Hepatocyte (in vitro differentiated cells): ENCODE results near the gene CBY2. TPM values are rescaled to one million over a fixed set of nuclear protein-coding genes. Genes with fewer than 3 reads are reported as not detected.

Source experiments
- DNase-seq: peaks from one replicate; pipeline ENCODE4 v3.0.0-alpha.2; 2016; ENCODE audit warnings: low spot score
- H2AFZ ChIP-seq: fragments of 200-600 bp; sonication (generic); 2 replicates; pipeline ENCODE4 v1.6.0; 2016; ENCODE audit warnings: antibody characterized with exemption, mild to moderate bottlenecking
- H3K27ac ChIP-seq: fragments of 200-600 bp; sonication (generic); 2 replicates; pipeline ENCODE4 v1.5.1; 2016; ENCODE audit warnings: mild to moderate bottlenecking
- H3K27me3 ChIP-seq: fragments of 200-600 bp; sonication (generic); 2 replicates; pipeline ENCODE4 v1.6.1; 2016
- H3K36me3 ChIP-seq: fragments of 200-600 bp; sonication (generic); replicated peaks from 2 replicates; pipeline ENCODE4 v1.5.1; 2016; ENCODE audit warnings: low read depth; ENCODE audit not compliant: insufficient read depth
- H3K4me1 ChIP-seq: fragments of 200-600 bp; sonication (generic); 2 replicates; pipeline ENCODE4 v1.5.1; 2016; ENCODE audit warnings: mild to moderate bottlenecking, moderate library complexity; ENCODE audit not compliant: insufficient read depth
- H3K4me2 ChIP-seq: fragments of 200-600 bp; sonication (generic); 2 replicates; pipeline ENCODE4 v1.6.0; 2016
- H3K4me3 ChIP-seq: fragments of 200-600 bp; sonication (generic); 2 replicates; pipeline ENCODE4 v1.5.1; 2016; ENCODE audit warnings: mild to moderate bottlenecking
- H3K79me2 ChIP-seq: fragments of 200-600 bp; sonication (generic); 2 replicates; pipeline ENCODE4 v1.6.0; 2017; ENCODE audit warnings: mild to moderate bottlenecking
- H3K9me2 ChIP-seq: fragments of 200-600 bp; sonication (generic); replicated peaks from 2 replicates; pipeline ENCODE4 v1.6.0; 2017; ENCODE audit warnings: mild to moderate bottlenecking; ENCODE audit not compliant: insufficient read depth
- H3K9me3 ChIP-seq: fragments of 200-600 bp; sonication (generic); 2 replicates; pipeline ENCODE4 v1.5.1; 2016; ENCODE audit warnings: low read depth, mild to moderate bottlenecking
- H4K20me1 ChIP-seq: fragments of 200-600 bp; sonication (generic); 2 replicates; pipeline ENCODE4 v1.6.0; 2016; ENCODE audit warnings: mild to moderate bottlenecking; ENCODE audit not compliant: insufficient read depth, poor library complexity, severe bottlenecking
- CTCF ChIP-seq: fragments of 200-600 bp; sonication (generic); IDR thresholded peaks from 2 replicates; pipeline ENCODE4 v1.5.1; 2016; ENCODE audit warnings: antibody characterized with exemption, mild to moderate bottlenecking; ENCODE audit not compliant: poor library complexity
- EZH2 ChIP-seq: fragments of 200-600 bp; sonication (generic); IDR thresholded peaks from 2 replicates; pipeline ENCODE4 v1.6.1; 2016; ENCODE audit warnings: antibody characterized with exemption, mild to moderate bottlenecking, borderline replicate concordance
- EZH2phosphoT487 ChIP-seq: fragments of 200-600 bp; sonication (generic); IDR thresholded peaks from one replicate; pipeline ENCODE4 v1.6.1; 2018; ENCODE audit warnings: antibody characterized with exemption, mild to moderate bottlenecking, low read depth, moderate library complexity; ENCODE audit not compliant: unreplicated experiment, severe bottlenecking
- WGBS: methylation state at CpG from one replicate; pipeline ENCODE4 v1.1.6; 2016; ENCODE audit warnings: low lambda C conversion rate; ENCODE audit errors: missing lambda C conversion rate; 5-methylcytosine and 5-hydroxymethylcytosine counted together
- polyA plus RNA-seq: library from polyadenylated mRNA; unstranded; fragments of >200 nt; fragmentation: Nextera tagmentation; extraction: Ambion mirVana; gene quantifications from 2 replicates; pipeline ENCODE4 v1.2.1, GENCODE V29; 2016
- total RNA-seq: library from RNA; depleted of rRNA; stranded (reverse); fragments of >200 nt; gene quantifications from 2 replicates; pipeline ENCODE4 v1.2.3, GENCODE V29; 2014

The CBY2 gene
- total and polyA plus RNA-seq, 2 experiments from 2014 or later: not detected

GRCh38 chr13:45696610-45697226 lies 5.4 kb upstream of the CBY2 start:
- WGBS: 94% methylated on average over 2 of the region's 2 CpGs
- no peaks in the 10 kb centered on the region for H3K9me2 ChIP-seq
- no peak overlapping the region for H3K27ac ChIP-seq
- no peak overlapping the region for H2AFZ ChIP-seq
- no peaks in the 10 kb centered on the region for H4K20me1 ChIP-seq
- no peaks in the 10 kb centered on the region for H3K79me2 ChIP-seq
- no peak overlapping the region for H3K4me3 ChIP-seq
- H3K4me1 ChIP-seq: no peaks in the 10 kb centered on the region
- H3K36me3 ChIP-seq: no peaks in the 10 kb centered on the region
- no peak overlapping the region for H3K4me2 ChIP-seq
- no peak for DNase-seq
- TF ChIP-seq CTCF (no peak), EZH2 (no peak), EZH2phosphoT487 (no peak)
- no peaks in the 10 kb centered on the region for H3K27me3 ChIP-seq
- H3K9me3 ChIP-seq: no peaks in the 10 kb centered on the region

GRCh38 chr13:45700971-45701900 lies 884 bp upstream of the CBY2 start:
- no peak for DNase-seq
- H4K20me1 ChIP-seq: no peaks in the 10 kb centered on the region
- WGBS: 75% methylated on average over 4 of the region's 4 CpGs
- no peak overlapping the region for H2AFZ ChIP-seq
- no peak overlapping the region for H3K4me2 ChIP-seq
- no peaks in the 10 kb centered on the region for H3K36me3 ChIP-seq
- no peaks in the 10 kb centered on the region for H3K79me2 ChIP-seq
- no peaks in the 10 kb centered on the region for H3K9me3 ChIP-seq
- no peaks in the 10 kb centered on the region for H3K9me2 ChIP-seq
- H3K27me3 ChIP-seq: no peaks in the 10 kb centered on the region
- no peak overlapping the region for H3K27ac ChIP-seq
- H3K4me3 ChIP-seq: no peak overlapping the region
- TF ChIP-seq EZH2phosphoT487: no peak
- TF ChIP-seq CTCF: no peak
- TF ChIP-seq EZH2: no peak
- no peaks in the 10 kb centered on the region for H3K4me1 ChIP-seq

GRCh38 chr13:45702869-45703391 lies 810 bp downstream of the CBY2 start:
- Histone ChIP-seq H3K9me3 (no peaks in the 10 kb centered on the region), H3K4me1 (no peaks in the 10 kb centered on the region), H3K4me3 (no peak overlapping the region), H3K4me2 (no peak overlapping the region), H3K79me2 (no peaks in the 10 kb centered on the region), H2AFZ (no peak overlapping the region), H3K27ac (no peak overlapping the region), H3K27me3 (no peaks in the 10 kb centered on the region), H3K36me3 (no peaks in the 10 kb centered on the region), H3K9me2 (no peaks in the 10 kb centered on the region), H4K20me1 (no peaks in the 10 kb centered on the region)
- no peak for TF ChIP-seq EZH2phosphoT487
- no peak for TF ChIP-seq CTCF
- no peak for TF ChIP-seq EZH2
- no peak for DNase-seq
- WGBS: 81% methylated on average over 3 of the region's 3 CpGs
